Effector CD4-positive, alpha-beta T cell (primary cell): Measurements from ENCODE around the gene SELENOW.
A peak's percentile ranks its signal among the peaks of the same experiment; 100 is the strongest.
"Not testable (repeated sequence)": the region's sequence is repeated elsewhere in the genome, so short reads cannot be mapped to it uniquely, and the experiment has no call there.

Source experiments
- DNase-seq: peaks from one replicate; pipeline ENCODE4 v3.0.0-alpha.2; 2020

Gene SELENOW

GRCh38 chr19:47756953-47757608 is 21.4 kb upstream of the SELENOW start:
- DNase-seq = no peak

GRCh38 chr19:47757617-47758442 is 20.7 kb upstream of the SELENOW start:
- DNase-seq = no peak

- DNase-seq = no peak
These were observed 20.1 kb upstream of the SELENOW start for GRCh38 chr19:47758443-47758804.

GRCh38 chr19:47760632-47760999 is 17.9 kb upstream of the SELENOW start:
- DNase-seq = no peak

GRCh38 chr19:47761566-47761965 is 16.9 kb upstream of the SELENOW start:
- DNase-seq = no peak

- no peak for DNase-seq
These were observed 16.4 kb upstream of the SELENOW start for GRCh38 chr19:47762151-47762550.

- DNase-seq = no peak
These were observed 15.7 kb upstream of the SELENOW start for GRCh38 chr19:47762615-47763308.

GRCh38 chr19:47764705-47765104 is 13.8 kb upstream of the SELENOW start:
- not testable (repeated sequence) for DNase-seq

- peak; percentile 34 for DNase-seq
These were observed 12.8 kb upstream of the SELENOW start for GRCh38 chr19:47765523-47766358.

GRCh38 chr19:47766359-47766620 is 12.2 kb upstream of the SELENOW start:
- no peak for DNase-seq

- no peak for DNase-seq
These were observed 11.8 kb upstream of the SELENOW start for GRCh38 chr19:47766670-47767069.

- DNase-seq = no peak
These were observed 11.2 kb upstream of the SELENOW start for GRCh38 chr19:47767349-47767748.

GRCh38 chr19:47768604-47769003 is 9.9 kb upstream of the SELENOW start:
- no peak for DNase-seq

- no peak for DNase-seq
These were observed 9.0 kb upstream of the SELENOW start for GRCh38 chr19:47769534-47769933.

GRCh38 chr19:47771291-47771690 is 7.2 kb upstream of the SELENOW start:
- DNase-seq = not testable (repeated sequence)

GRCh38 chr19:47776568-47776967 is 1.9 kb upstream of the SELENOW start:
- DNase-seq = no peak

GRCh38 chr19:47777245-47778048 is 1.1 kb upstream of the SELENOW start:
- not testable (repeated sequence) for DNase-seq

GRCh38 chr19:47778954-47779351 is 450 bp downstream of the SELENOW start:
- DNase-seq = no peak

GRCh38 chr19:47779524-47780214 is 1.2 kb downstream of the SELENOW start:
- DNase-seq = no peak

- no peak for DNase-seq
These were observed 1.7 kb downstream of the SELENOW start for GRCh38 chr19:47780215-47780551.

GRCh38 chr19:47781590-47782262 is 3.2 kb downstream of the SELENOW start:
- DNase-seq = no peak
